Gastrocnemius medialis (tissue), 4 donors: ENCODE data around the gene CDH2.

Experiments used
- CTCF ChIP-seq, 5 experiments: fragments of 450-650 bp in 3 of 5; fragments of 200-600 bp in 2 of 5; sonication (generic) in 2 of 5; IDR thresholded peaks in 4 of 5; conservative IDR thresholded peaks in 1 of 5; 1 replicate in 4 of 5; 2 replicates in 1 of 5; pipeline ENCODE4 v1.5.1; 2016 to 2019; ENCODE audit warnings: antibody characterized with exemption in 5 of 5, mild to moderate bottlenecking in 3 of 5, moderate library complexity in 3 of 5
- POLR2A ChIP-seq, 2 donors: fragments of 450-650 bp; IDR thresholded peaks; one replicate each; pipeline ENCODE4 v1.6.1; 2017; ENCODE audit warnings: antibody characterized with exemption in 2 of 2, mild to moderate bottlenecking in 2 of 2, moderate library complexity in 2 of 2

GRCh38 chr18:28003451-28003850 lies 173.5 kb downstream of the CDH2 start:
- TF ChIP-seq POLR2A (IDR thresholded peaks at IDR 0.05) (no peak), CTCF (IDR thresholded peaks at IDR 0.05 in 4 of 5, conservative IDR thresholded peaks at IDR 0.05 in 1 of 5) (no peak)
